Measurements from ENCODE around the gene CFAP299. TPM values are rescaled to one million over a fixed set of nuclear protein-coding genes. Genes with fewer than 3 reads are reported as not detected.

Gene CFAP299
- polyA plus RNA-seq, 1 experiment, result 1.4 TPM

DNA sequence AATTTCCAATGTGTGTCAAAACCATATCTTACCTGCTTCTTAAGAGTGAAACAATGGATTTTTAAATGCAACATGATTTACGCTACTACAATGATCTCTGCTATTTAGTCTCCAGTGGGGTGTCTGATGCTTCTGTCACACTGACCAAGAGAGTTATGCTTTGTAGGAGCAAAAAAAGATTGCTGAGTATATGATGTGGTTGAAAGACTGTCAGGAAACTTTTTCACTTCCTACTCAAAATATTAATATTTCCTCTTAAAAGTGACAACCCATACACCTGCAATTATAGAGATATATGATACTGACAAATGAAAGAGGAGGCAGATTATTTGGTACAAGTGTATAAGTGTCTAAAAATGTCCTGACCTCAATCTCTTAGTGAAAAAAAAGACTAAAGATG, 589.8 kb downstream of the CFAP299 start:
- Histone ChIP-seq H3K4me3 (ENCODE audit: low read depth, low read length) (no peak overlapping the region), H3K27ac (ENCODE audit: low read depth, low read length) (no peak overlapping the region), H3K9me3 (ENCODE audit: control insufficient read depth, insufficient read depth, low read length) (no peaks in the 10 kb centered on the region), H3K27me3 (ENCODE audit: control insufficient read depth, insufficient read depth, low read length) (no peaks in the 10 kb centered on the region)
- POLR2A ChIA-PET, result no interaction called here
- DNase-seq (ENCODE audit: low read depth, low spot score), result no peak
- TF ChIP-seq, protein P1, sequence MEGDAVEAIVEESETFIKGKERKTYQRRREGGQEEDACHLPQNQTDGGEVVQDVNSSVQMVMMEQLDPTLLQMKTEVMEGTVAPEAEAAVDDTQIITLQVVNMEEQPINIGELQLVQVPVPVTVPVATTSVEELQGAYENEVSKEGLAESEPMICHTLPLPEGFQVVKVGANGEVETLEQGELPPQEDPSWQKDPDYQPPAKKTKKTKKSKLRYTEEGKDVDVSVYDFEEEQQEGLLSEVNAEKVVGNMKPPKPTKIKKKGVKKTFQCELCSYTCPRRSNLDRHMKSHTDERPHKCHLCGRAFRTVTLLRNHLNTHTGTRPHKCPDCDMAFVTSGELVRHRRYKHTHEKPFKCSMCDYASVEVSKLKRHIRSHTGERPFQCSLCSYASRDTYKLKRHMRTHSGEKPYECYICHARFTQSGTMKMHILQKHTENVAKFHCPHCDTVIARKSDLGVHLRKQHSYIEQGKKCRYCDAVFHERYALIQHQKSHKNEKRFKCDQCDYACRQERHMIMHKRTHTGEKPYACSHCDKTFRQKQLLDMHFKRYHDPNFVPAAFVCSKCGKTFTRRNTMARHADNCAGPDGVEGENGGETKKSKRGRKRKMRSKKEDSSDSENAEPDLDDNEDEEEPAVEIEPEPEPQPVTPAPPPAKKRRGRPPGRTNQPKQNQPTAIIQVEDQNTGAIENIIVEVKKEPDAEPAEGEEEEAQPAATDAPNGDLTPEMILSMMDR (IDR thresholded peaks at IDR 0.05; ENCODE audit: low read depth, low read length), result no peak
- CTCF ChIA-PET, result interaction anchor here (1.3 kb wide), 1 partner anchor 115 kb away, joined by 5 read pairs; no protein-coding TSS in a partner anchor

DNA sequence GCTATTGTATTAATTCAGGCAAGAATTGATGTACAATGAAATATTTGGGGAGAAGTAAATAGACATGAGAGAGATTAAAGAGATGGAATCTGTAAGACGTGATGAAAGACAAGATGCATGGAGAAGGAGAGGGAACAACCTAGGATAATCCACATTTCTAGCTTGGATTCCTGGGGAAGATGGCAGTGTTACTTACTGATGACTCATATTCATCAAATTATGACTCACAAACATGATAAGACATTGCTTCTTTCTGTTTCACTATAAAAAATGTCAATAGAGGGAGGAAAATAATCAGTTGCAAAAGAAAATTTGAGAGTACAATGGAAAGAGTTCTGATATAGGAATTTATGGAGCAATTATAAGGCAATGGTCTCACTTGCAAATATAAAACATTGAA, 590.9 kb downstream of the CFAP299 start:
- TF ChIP-seq, protein P1 (IDR thresholded peaks at IDR 0.05; ENCODE audit: low read depth, low read length), result no peak
- no peaks in the 10 kb centered on the region for H3K9me3 ChIP-seq (ENCODE audit: control insufficient read depth, insufficient read depth, low read length)
- DNase-seq (ENCODE audit: low read depth, low spot score), result no peak
- H3K4me3 ChIP-seq (ENCODE audit: low read depth, low read length), result no peak overlapping the region
- ChIA-PET POLR2A (no interaction called here), CTCF (no interaction called here)
- no peak overlapping the region for H3K27ac ChIP-seq (ENCODE audit: low read depth, low read length)
- no peaks in the 10 kb centered on the region for H3K27me3 ChIP-seq (ENCODE audit: control insufficient read depth, insufficient read depth, low read length)

DNA sequence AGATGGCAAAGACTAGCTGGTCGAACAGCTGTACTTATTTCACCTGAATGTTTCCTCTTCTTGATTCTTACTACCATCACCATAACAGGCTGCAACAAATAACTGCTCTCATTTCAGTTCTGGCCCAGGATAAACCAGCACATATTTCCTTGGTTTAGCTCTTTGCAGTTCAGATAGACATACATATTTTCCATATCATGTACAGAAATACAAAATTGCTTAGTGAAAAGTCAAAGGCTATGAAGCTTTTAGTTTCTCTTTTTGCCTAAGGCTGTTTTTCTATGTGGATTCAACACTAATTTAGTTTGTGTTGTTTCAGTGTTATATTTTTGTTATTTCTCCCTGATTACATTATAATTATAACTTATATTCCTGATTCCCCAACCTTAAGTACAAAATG, 591.4 kb downstream of the CFAP299 start:
- Histone ChIP-seq H3K27me3 (ENCODE audit: control insufficient read depth, insufficient read depth, low read length) (no peaks in the 10 kb centered on the region), H3K27ac (ENCODE audit: low read depth, low read length) (no peak overlapping the region), H3K4me3 (ENCODE audit: low read depth, low read length) (no peak overlapping the region), H3K9me3 (ENCODE audit: control insufficient read depth, insufficient read depth, low read length) (no peaks in the 10 kb centered on the region)
- CTCF ChIA-PET, result no interaction called here
- DNase-seq (ENCODE audit: low read depth, low spot score), result no peak
- POLR2A ChIA-PET, result no interaction called here
- TF ChIP-seq, protein P1 (IDR thresholded peaks at IDR 0.05; ENCODE audit: low read depth, low read length), result no peak

DNA sequence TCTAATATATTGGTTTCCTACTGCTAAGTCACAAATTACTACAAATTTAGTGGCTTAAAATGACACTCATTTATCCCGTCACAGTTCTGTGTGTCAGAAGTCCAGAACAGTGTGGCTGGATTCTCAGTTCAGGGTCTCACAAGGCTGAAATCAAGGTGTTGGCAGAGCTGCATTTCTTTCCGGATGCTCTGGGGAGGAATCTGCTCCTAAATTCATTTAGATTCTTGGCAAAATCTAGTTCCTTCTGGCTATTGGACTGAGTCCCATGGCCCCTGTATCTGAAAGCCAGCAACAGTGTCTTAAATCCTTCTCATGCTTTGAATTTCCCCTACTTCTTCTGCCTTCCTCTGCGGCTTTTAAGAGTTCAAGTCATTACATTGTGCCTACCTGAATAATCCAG, 591.9 kb downstream of the CFAP299 start:
- DNase-seq (ENCODE audit: low read depth, low spot score), result no peak
- POLR2A ChIA-PET, result no interaction called here
- TF ChIP-seq, protein P1 (IDR thresholded peaks at IDR 0.05; ENCODE audit: low read depth, low read length), result no peak
- Histone ChIP-seq H3K27ac (ENCODE audit: low read depth, low read length) (no peak overlapping the region), H3K27me3 (ENCODE audit: control insufficient read depth, insufficient read depth, low read length) (no peaks in the 10 kb centered on the region), H3K9me3 (ENCODE audit: control insufficient read depth, insufficient read depth, low read length) (no peaks in the 10 kb centered on the region), H3K4me3 (ENCODE audit: low read depth, low read length) (no peak overlapping the region)
- CTCF ChIA-PET, result no interaction called here

DNA sequence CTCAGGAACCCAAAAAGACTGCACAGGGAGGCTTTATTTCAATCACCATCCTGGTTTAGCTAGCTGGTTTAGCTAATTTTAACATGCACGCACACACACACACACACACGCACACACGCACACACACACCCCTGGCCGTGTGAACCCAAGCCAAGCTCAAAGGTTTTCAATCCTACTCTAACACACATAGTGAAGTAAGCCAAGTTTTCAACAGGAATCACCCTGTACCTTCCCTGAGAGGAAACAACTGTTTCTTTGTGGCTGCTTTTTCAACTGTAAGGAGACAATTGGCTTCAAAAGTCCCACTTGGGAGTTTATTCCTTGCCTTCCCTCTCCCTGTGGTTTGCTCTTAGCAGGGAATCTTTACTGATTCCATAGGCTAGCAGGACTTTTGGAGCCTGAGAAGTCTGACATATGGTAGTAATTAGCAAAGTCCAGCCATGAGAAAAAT, 596.1 kb downstream of the CFAP299 start:
- ChIA-PET CTCF (interaction anchor here (2.3 kb wide), 1 partner anchor 59 kb away, joined by 5 read pairs; no protein-coding TSS in a partner anchor), POLR2A (no interaction called here)
- Histone ChIP-seq H3K9me3 (ENCODE audit: control insufficient read depth, insufficient read depth, low read length) (no peaks in the 10 kb centered on the region), H3K4me3 (ENCODE audit: low read depth, low read length) (no peak overlapping the region), H3K27me3 (ENCODE audit: control insufficient read depth, insufficient read depth, low read length) (no peaks in the 10 kb centered on the region), H3K27ac (ENCODE audit: low read depth, low read length) (no peak overlapping the region)
- TF ChIP-seq, protein P1 (IDR thresholded peaks at IDR 0.05; ENCODE audit: low read depth, low read length), result no peak
- DNase-seq (ENCODE audit: low read depth, low spot score), result no peak
